WTC11 (cell line): Measurements from ENCODE around the gene ITPRIP. TPM values are rescaled to one million over a fixed set of nuclear protein-coding genes. Genes with fewer than 3 reads are reported as not detected.
A peak's percentile ranks its signal among the peaks of the same experiment; 100 is the strongest.

ENCODE experiments used
- ATAC-seq: fragments of 200-7000 bp; cut with Tn5 transposase; 2 replicates; pipeline ENCODE4 v1.10.0; 2021; ENCODE audit warnings: mild to moderate bottlenecking, moderate library complexity
- CTCF ChIA-PET: fragments of 300-600 bp; sonication (Branson Sonifier 250); formaldehyde crosslinking; loops from one replicate; lab custom pipeline; 2021; ENCODE audit warnings: antibody characterized with exemption; lab: Charles Lee
- POLR2A ChIA-PET: fragments of 350-600 bp; sonication (Branson Sonifier 250); formaldehyde crosslinking; loops from one replicate; lab custom pipeline; 2021; ENCODE audit warnings: antibody characterized with exemption; lab: Charles Lee
- DNase-seq: peaks from one replicate; pipeline ENCODE4 v3.0.0; 2021; ENCODE audit warnings: low spot score
- H3K27ac Mint-ChIP-seq: 2 replicates; pipeline ENCODE4 v1.8.0; 2021; ENCODE audit warnings: mixed read lengths
- H3K27me3 Mint-ChIP-seq: 2 replicates; pipeline ENCODE4 v1.8.0; 2021; ENCODE audit warnings: low read depth, mild to moderate bottlenecking, moderate library complexity, mixed read lengths
- H3K36me3 Mint-ChIP-seq: 2 replicates; pipeline ENCODE4 v1.8.0; 2021; ENCODE audit warnings: mixed read lengths
- H3K4me1 Mint-ChIP-seq: 2 replicates; pipeline ENCODE4 v1.8.0; 2022; ENCODE audit warnings: mixed read lengths
- H3K4me3 Mint-ChIP-seq: 2 replicates; pipeline ENCODE4 v1.8.0; 2021; ENCODE audit warnings: mild to moderate bottlenecking, moderate library complexity, mixed read lengths
- H3K9me3 Mint-ChIP-seq: 2 replicates; pipeline ENCODE4 v1.8.0; 2021; ENCODE audit warnings: mixed read lengths
- ATF1 ChIP-seq: sonication (generic); formaldehyde crosslinking; IDR thresholded peaks from 2 replicates; pipeline ENCODE4 v1.8.1; 2023; ENCODE audit warnings: mild to moderate bottlenecking, moderate library complexity, missing genetic modification reagents
- CTCF ChIP-seq: fragments of 200-600 bp; IDR thresholded peaks from 2 replicates; pipeline ENCODE4 v1.8.0; 2022; ENCODE audit warnings: antibody characterized with exemption
- GABPB1 ChIP-seq: sonication (generic); formaldehyde crosslinking; IDR thresholded peaks from 2 replicates; pipeline ENCODE4 v1.8.1; 2023; ENCODE audit warnings: mild to moderate bottlenecking, missing genetic modification reagents
- HMGA2 ChIP-seq: fragments of 250-450 bp; sonication (Bioruptor Pico); IDR thresholded peaks from 2 replicates; pipeline ENCODE4 v1.4.0; 2021; ENCODE audit warnings: mild to moderate bottlenecking, moderate library complexity
- HMGXB4 ChIP-seq: sonication (generic); formaldehyde crosslinking; IDR thresholded peaks from 2 replicates; pipeline ENCODE4 v1.8.1; 2023; ENCODE audit warnings: mild to moderate bottlenecking, moderate library complexity, missing genetic modification reagents
- NFATC4 ChIP-seq: fragments of 250-450 bp; sonication (Bioruptor Pico); IDR thresholded peaks from 2 replicates; pipeline ENCODE4 v1.9.0; 2021; ENCODE audit warnings: mild to moderate bottlenecking
- PRRX2 ChIP-seq: fragments of 250-450 bp; sonication (Bioruptor Pico); IDR thresholded peaks from 2 replicates; pipeline ENCODE4 v1.8.0; 2021; ENCODE audit warnings: mild to moderate bottlenecking
- SMAD4 ChIP-seq: sonication (generic); formaldehyde crosslinking; IDR thresholded peaks from 2 replicates; pipeline ENCODE4 v1.8.0; 2022; ENCODE audit warnings: mild to moderate bottlenecking, missing genetic modification reagents
- TEAD1 ChIP-seq: sonication (generic); formaldehyde crosslinking; IDR thresholded peaks from 2 replicates; pipeline ENCODE4 v1.8.0; 2022; ENCODE audit warnings: mild to moderate bottlenecking, missing genetic modification reagents
- USF2 ChIP-seq: sonication (generic); formaldehyde crosslinking; IDR thresholded peaks from 2 replicates; pipeline ENCODE4 v1.8.1; 2023; ENCODE audit warnings: mild to moderate bottlenecking, missing genetic modification reagents, moderate library complexity
- ZBTB21 ChIP-seq: sonication (generic); formaldehyde crosslinking; IDR thresholded peaks from 2 replicates; pipeline ENCODE4 v1.8.1; 2023; ENCODE audit warnings: mild to moderate bottlenecking, missing genetic modification reagents, borderline replicate concordance
- ZNF138 ChIP-seq: sonication (generic); formaldehyde crosslinking; conservative IDR thresholded peaks from 2 replicates; pipeline ENCODE4 v1.8.1; 2022; ENCODE audit warnings: mild to moderate bottlenecking, moderate library complexity, missing genetic modification reagents
- ZNF281 ChIP-seq: sonication (generic); formaldehyde crosslinking; IDR thresholded peaks from 2 replicates; pipeline ENCODE4 v1.8.0; 2023; ENCODE audit warnings: mild to moderate bottlenecking, missing genetic modification reagents
- ZNF423 ChIP-seq: fragments of 250-450 bp; sonication (Bioruptor Pico); IDR thresholded peaks from 2 replicates; pipeline ENCODE4 v2.1.2; 2022; ENCODE audit warnings: mild to moderate bottlenecking, moderate library complexity
- ZNF532 ChIP-seq: fragments of 250-450 bp; sonication (Bioruptor Pico); IDR thresholded peaks from 2 replicates; pipeline ENCODE4 v1.9.0; 2021; ENCODE audit warnings: mild to moderate bottlenecking, borderline replicate concordance
- total RNA-seq: library from RNA; stranded (reverse); gene quantifications from 3 replicates; pipeline ENCODE4 v1.2.3, GENCODE V29; 2021

Gene ITPRIP
- total RNA-seq, 1 experiment from 2014 or later = 16.8 TPM

GRCh38 chr10:104293011-104293410 is 45.3 kb downstream of the ITPRIP start (continued):
- TF ChIP-seq SMAD4 (CRISPR knock-in tag) (no peak), ATF1 (no peak), NFATC4 (no peak), HMGA2 (CRISPR knock-in tag) (no peak), ZNF423 (CRISPR knock-in tag) (no peak)

- CTCF ChIA-PET = interaction anchor here (0.6 to 9.0 kb wide), 48 partner anchors 9 to 797 kb away, joined by 3 to 126 read pairs (median 4); partner anchors contain the start of genes CFAP58, GSTO1, GSTO2 and ITPRIP
- DNase-seq = peak; percentile 90
- peaks cover 23% of the 10 kb centered on the region for H3K4me1 Mint-ChIP-seq
- TF ChIP-seq TEAD1 (0 out of 2 replicates have a peak, but pooled peaks have one; percentile 18), ATF1 (no peak), GABPB1 (CRISPR knock-in tag) (peak; percentile 53; the same call in 1 of the 2 replicates), ZBTB21 (0 out of 2 replicates have a peak, but pooled peaks have one; percentile 47), CTCF (peak; percentile 99), ZNF281 (CRISPR knock-in tag) (no peak), PRRX2 (CRISPR knock-in tag) (no peak), HMGXB4 (CRISPR knock-in tag) (peak; percentile 75; the same call in 1 of the 2 replicates), ZNF532 (no peak), USF2 (CRISPR knock-in tag) (0 out of 2 replicates have a peak, but pooled peaks have one; percentile 6), ZNF138 (CRISPR knock-in tag) (0 out of 2 replicates have a peak, but pooled peaks have one; percentile 26)
- TF ChIP-seq, all 79 proteins: peak for 7
- H3K36me3 Mint-ChIP-seq = no peaks in the 10 kb centered on the region
- H3K27ac Mint-ChIP-seq = no peak overlapping the region
- POLR2A ChIA-PET = no interaction called here
- no peaks in the 10 kb centered on the region for H3K9me3 Mint-ChIP-seq
- H3K27me3 Mint-ChIP-seq = peaks cover 7% of the 10 kb centered on the region
- ATAC-seq = peak; percentile 99
- peak overlapping the region; percentile 40 for H3K4me3 Mint-ChIP-seq
These were observed 46.8 kb downstream of the ITPRIP start for GRCh38 chr10:104291439-104291951.
